Measurements from ENCODE around the gene STK4.

GRCh38 chr20:44962483-44962882, 3.8 kb upstream of the STK4 start:
- TF ChIP-seq CTCF (IDR thresholded peaks at IDR 0.05) (no peak), POLR2AphosphoS5 (IDR thresholded peaks at IDR 0.05; ENCODE audit: insufficient read depth in 1 of 2, low read depth in 1 of 2) (no peak)

Data from vagina (tissue), 2 donors.